Nasal cavity respiratory epithelium epithelial cell of viscerocranial mucosa (primary cell): ENCODE data around the gene ZNRF3. TPM values are rescaled to one million over a fixed set of nuclear protein-coding genes. Genes with fewer than 3 reads are reported as not detected.

Source experiments
- total RNA-seq: library from RNA; depleted of rRNA; stranded (reverse); fragments of >200 nt; gene quantifications from 2 replicates; pipeline ENCODE4 v1.2.3, GENCODE V29; 2014

ZNRF3 gene
- total RNA-seq, result 5.5 and 8.1 TPM in 2 replicates

GRCh38 chr22:28882878-28883656 is at the start of gene ZNRF3:
Gene ZNRF3 (plus strand): TSS chr22:28883572. CDS start chr22:28883767, 195 bp downstream.

DNA sequence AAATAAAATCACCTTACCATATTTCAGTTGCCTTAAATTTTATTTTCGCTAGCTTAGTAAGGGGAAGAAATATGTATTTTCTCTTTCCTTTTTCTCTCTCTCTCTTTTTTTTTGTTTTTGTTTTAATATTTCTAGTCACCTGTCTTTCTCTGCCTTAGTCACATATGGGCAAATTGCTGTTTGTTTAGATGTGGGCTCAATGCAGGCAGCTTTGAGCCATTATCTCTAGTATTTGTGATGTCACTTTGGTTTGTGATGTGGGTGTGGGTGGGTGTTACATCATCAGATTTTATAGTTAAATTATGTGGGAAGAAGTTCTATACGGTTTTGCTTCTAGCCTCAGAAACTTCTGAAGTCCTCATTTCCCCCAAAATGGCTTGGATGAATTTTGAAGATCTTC is 178.4 kb downstream of the ZNRF3 start, which contains the start of gene C22orf31:
TSS of gene C22orf31 (minus strand) at position 59 of the 400 bp plus-strand sequence. CDS start at position 20, 39 bp downstream.

GRCh38 chr22:29072979-29073617 is 189.7 kb downstream of the ZNRF3 start, which contains the start of gene KREMEN1:
Gene KREMEN1 (plus strand): TSS chr22:29073035. CDS start chr22:29073131, 96 bp downstream.

Other genes with a start within 250 kb of the ZNRF3 start
- gene TTC28, start 203.7 kb upstream of the ZNRF3 start, total RNA-seq, result 3.1 and 9.8 TPM in 2 replicates
- 6.2 and 9.5 TPM in 2 replicates for gene CHEK2, start 141.8 kb upstream of the ZNRF3 start, total RNA-seq
- 10.5 and 24.6 TPM in 2 replicates for gene HSCB, start 141.5 kb upstream of the ZNRF3 start, total RNA-seq
- 11.6 and 14.5 TPM in 2 replicates for gene CCDC117, start 110.9 kb upstream of the ZNRF3 start, total RNA-seq
- 330 and 361 TPM in 2 replicates for gene XBP1, start 83.0 kb upstream of the ZNRF3 start, total RNA-seq
- gene C22orf31, start 178.3 kb downstream of the ZNRF3 start, total RNA-seq, result not detected in 2 replicates
- 8.2 and 20.1 TPM in 2 replicates for gene KREMEN1, start 189.5 kb downstream of the ZNRF3 start, total RNA-seq